Transverse colon (tissue), 4 donors: Measurements from ENCODE around the gene CD8B2. TPM values are rescaled to one million over a fixed set of nuclear protein-coding genes. Genes with fewer than 3 reads are reported as not detected.

ENCODE experiments used
- DNase-seq: peaks from one replicate; pipeline ENCODE4 v3.0.0-alpha.2; 2019
- H3K27ac ChIP-seq, 4 donors: fragments of 200-600 bp; sonication (generic); 2 replicates each; pipeline ENCODE4 v1.5.1; 2016 to 2018; ENCODE audit warnings: inconsistent platforms in 4 of 4
- H3K27me3 ChIP-seq: fragments of 200-600 bp; sonication (generic); 2 replicates; pipeline ENCODE4 v1.5.1; 2017; ENCODE audit warnings: inconsistent platforms
- H3K36me3 ChIP-seq, 4 donors: fragments of 200-600 bp; sonication (generic); 2 replicates each; pipeline ENCODE4 v1.5.1; 2017 to 2019; ENCODE audit warnings: inconsistent platforms in 4 of 4
- H3K4me1 ChIP-seq, 4 donors: fragments of 200-600 bp; sonication (generic); 2 replicates each; pipeline ENCODE4 v1.5.1; 2017 to 2020; ENCODE audit warnings: inconsistent platforms in 4 of 4
- H3K4me3 ChIP-seq, 4 donors: fragments of 200-600 bp; sonication (generic); 1 replicate in 1 of 4; 2 replicates in 3 of 4; pipeline versions ENCODE4 v1.5.1 to v1.6.1; 2017 to 2019; ENCODE audit warnings: inconsistent platforms in 4 of 4
- H3K9me3 ChIP-seq, 2 donors: fragments of 200-600 bp; sonication (generic); 2 replicates each; pipeline ENCODE4 v1.5.1; 2017 to 2019; ENCODE audit warnings: inconsistent platforms in 2 of 2
- EP300 ChIP-seq: sonication (generic); formaldehyde crosslinking; IDR thresholded peaks from one replicate; pipeline ENCODE4 v1.6.1; 2017; ENCODE audit warnings: antibody characterized with exemption, low read depth
- POLR2A ChIP-seq: fragments of 450-650 bp; IDR thresholded peaks from one replicate; pipeline ENCODE4 v1.6.1; 2016; ENCODE audit warnings: antibody characterized with exemption, mild to moderate bottlenecking, moderate library complexity
- POLR2AphosphoS5 ChIP-seq, 3 donors: sonication (generic); formaldehyde crosslinking; IDR thresholded peaks; one replicate each; pipeline ENCODE4 v1.6.1; 2016; ENCODE audit warnings: antibody characterized with exemption in 3 of 3
- WGBS, 2 donors: methylation state at CpG; one replicate each; pipeline ENCODE4 v1.1.5; 2018; ENCODE audit warnings: low coverage in 1 of 2; 5-methylcytosine and 5-hydroxymethylcytosine counted together
- in situ Hi-C, 4 donors: fragments of 200-750 bp; cut with MboI; loops; one replicate each; pipeline versions ENCODE4 v1.15.0 to v1.15.1; 2017; ENCODE audit warnings: low sequenced_read_pairs in 3 of 4, low pct_ligation_motif_present in 1 of 4, low pct_unique_long_range_greater_than_20kb in 1 of 4
- intact Hi-C: fragments of 100-400 bp; cut with DNase I; formaldehyde crosslinking; loops from one replicate; pipeline ENCODE4 v1.15.1; 2023; ENCODE audit warnings: low total_unique reads
- total RNA-seq, 4 donors: library from RNA; depleted of rRNA; stranded (reverse); fragments of >200 nt; gene quantifications; one replicate each; pipeline ENCODE4 v1.1.0, GENCODE V29; 2016
- TF ChIP-seq, protein P1 (sequence below), 5 experiments: fragments of 200-600 bp in 3 of 5; fragments of 450-650 bp in 2 of 5; sonication (generic) in 3 of 5; IDR thresholded peaks; 1 replicate in 2 of 5; 2 replicates in 3 of 5; pipeline ENCODE4 v1.5.1; 2016 to 2017; ENCODE audit warnings: antibody characterized with exemption in 5 of 5, inconsistent platforms in 3 of 5, mild to moderate bottlenecking in 2 of 5, moderate library complexity in 1 of 5

The CD8B2 gene
- total RNA-seq, 4 donors from 2014 or later, result not detected

DNA sequence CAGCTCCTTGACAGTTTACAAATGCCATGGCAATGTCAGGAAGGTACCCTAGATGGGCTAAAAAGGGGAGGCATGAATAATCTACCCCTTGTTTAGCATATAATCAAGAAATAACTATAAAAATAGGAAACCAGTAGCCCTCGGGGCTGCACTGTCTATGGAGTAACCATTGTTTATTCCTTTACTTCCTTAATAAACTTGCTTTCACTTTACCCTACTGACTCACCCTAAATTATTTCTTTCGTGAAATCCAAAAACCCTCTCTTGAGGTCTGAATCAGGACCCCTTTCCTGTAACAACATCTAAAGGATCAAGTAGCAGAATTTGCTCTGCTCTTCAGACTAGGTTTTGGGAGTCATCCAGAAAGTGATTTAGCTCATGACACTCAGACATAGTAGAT, 43.7 kb downstream of the CD8B2 start:
- H3K27me3 ChIP-seq, result no peaks in the 10 kb centered on the region
- no peak for DNase-seq
- H3K36me3 ChIP-seq, result no peaks in the 10 kb centered on the region
- TF ChIP-seq POLR2A (no peak), POLR2AphosphoS5 (IDR thresholded peaks at IDR 0.05) (no peak), EP300 (no peak)
- TF ChIP-seq, protein P1, sequence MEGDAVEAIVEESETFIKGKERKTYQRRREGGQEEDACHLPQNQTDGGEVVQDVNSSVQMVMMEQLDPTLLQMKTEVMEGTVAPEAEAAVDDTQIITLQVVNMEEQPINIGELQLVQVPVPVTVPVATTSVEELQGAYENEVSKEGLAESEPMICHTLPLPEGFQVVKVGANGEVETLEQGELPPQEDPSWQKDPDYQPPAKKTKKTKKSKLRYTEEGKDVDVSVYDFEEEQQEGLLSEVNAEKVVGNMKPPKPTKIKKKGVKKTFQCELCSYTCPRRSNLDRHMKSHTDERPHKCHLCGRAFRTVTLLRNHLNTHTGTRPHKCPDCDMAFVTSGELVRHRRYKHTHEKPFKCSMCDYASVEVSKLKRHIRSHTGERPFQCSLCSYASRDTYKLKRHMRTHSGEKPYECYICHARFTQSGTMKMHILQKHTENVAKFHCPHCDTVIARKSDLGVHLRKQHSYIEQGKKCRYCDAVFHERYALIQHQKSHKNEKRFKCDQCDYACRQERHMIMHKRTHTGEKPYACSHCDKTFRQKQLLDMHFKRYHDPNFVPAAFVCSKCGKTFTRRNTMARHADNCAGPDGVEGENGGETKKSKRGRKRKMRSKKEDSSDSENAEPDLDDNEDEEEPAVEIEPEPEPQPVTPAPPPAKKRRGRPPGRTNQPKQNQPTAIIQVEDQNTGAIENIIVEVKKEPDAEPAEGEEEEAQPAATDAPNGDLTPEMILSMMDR (IDR thresholded peaks at IDR 0.05), result no peak
- in situ Hi-C loops, result loop anchor here in 1 of 4 donors (25.0 kb wide), 1 partner anchor 419 kb away; no protein-coding TSS in a partner anchor
- no peaks in the 10 kb centered on the region for H3K4me1 ChIP-seq
- intact Hi-C loops, result loop anchor here (10.0 kb wide), 1 partner anchor 426 kb away; no protein-coding TSS in a partner anchor
- no peak overlapping the region for H3K27ac ChIP-seq
- H3K4me3 ChIP-seq, result no peak overlapping the region
- H3K9me3 ChIP-seq, result no peaks in the 10 kb centered on the region
- WGBS, 2 donors, result 30% methylated on average over 2 of the region's 2 CpGs; no CpG with 5 or more reads in 1 of the 2 donors

DNA sequence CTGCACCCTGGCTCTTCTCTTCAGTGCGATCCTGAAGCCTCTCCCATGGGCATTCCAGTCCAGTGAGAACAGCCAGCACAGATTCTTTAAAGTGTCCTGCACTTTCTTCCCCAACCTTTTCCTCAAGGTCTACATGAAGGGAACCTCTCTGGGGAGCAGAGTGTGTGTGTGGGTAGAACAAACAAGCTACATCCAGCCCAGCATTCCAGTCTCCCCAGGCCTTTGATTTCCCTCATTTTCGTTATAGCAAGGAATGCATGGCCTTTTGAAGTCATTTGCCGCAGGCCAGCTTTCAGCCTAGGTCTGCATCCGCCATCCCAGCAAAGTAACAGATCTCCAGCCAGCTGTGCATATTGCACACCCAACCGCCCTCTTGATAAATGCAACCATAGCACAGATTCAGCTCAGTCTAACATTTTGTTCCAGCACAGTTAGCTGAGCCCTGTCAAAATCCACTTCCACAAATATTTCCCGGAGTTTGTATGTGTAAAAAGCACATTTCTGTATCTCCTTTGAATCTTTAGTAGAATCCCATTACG, 44.6 kb downstream of the CD8B2 start:
- in situ Hi-C loops (loop anchor here in 1 of 4 donors (25.0 kb wide), 1 partner anchor 419 kb away; no protein-coding TSS in a partner anchor), intact Hi-C loops (loop anchor here (10.0 kb wide), 1 partner anchor 427 kb away; no protein-coding TSS in a partner anchor)
- TF ChIP-seq EP300 (no peak), POLR2A (no peak), POLR2AphosphoS5 (IDR thresholded peaks at IDR 0.05) (no peak)
- TF ChIP-seq, protein P1 (IDR thresholded peaks at IDR 0.05), result no peak
- DNase-seq, result no peak
- H3K4me3 ChIP-seq, result no peak overlapping the region
- H3K36me3 ChIP-seq, result no peaks in the 10 kb centered on the region
- no peaks in the 10 kb centered on the region for H3K9me3 ChIP-seq
- no peak overlapping the region for H3K27ac ChIP-seq
- no peaks in the 10 kb centered on the region for H3K4me1 ChIP-seq
- H3K27me3 ChIP-seq, result no peaks in the 10 kb centered on the region
- 80 to 88% methylated on average over 2 to 7 of the region's 7 CpGs for WGBS, 2 donors

DNA sequence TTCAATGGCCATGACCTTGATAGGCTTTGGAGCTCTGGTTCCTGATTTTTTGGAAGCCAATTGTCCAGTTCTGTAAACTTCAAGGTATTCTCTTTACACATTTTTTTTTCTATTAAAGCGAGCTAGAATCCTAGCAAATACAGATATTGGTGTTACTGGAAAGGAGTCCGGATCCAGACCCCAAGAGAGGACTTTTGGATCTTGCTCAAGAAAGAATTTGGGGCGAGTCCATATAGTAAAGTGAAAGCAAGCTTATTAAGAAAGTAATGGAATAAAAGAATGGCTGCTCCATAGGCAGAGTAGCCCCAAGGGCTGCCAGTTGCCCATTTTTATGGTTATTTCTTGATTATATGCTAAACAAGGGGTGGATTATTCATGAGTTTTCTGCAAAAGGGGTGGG, 45.1 kb downstream of the CD8B2 start:
- TF ChIP-seq POLR2A (no peak), POLR2AphosphoS5 (IDR thresholded peaks at IDR 0.05) (no peak), EP300 (no peak)
- TF ChIP-seq, protein P1 (IDR thresholded peaks at IDR 0.05), result no peak
- in situ Hi-C loops, result loop anchor here in 1 of 4 donors (25.0 kb wide), 1 partner anchor 420 kb away; no protein-coding TSS in a partner anchor
- 87 to 93% methylated on average over 3 of the region's 3 CpGs for WGBS, 2 donors
- Histone ChIP-seq H3K9me3 (no peaks in the 10 kb centered on the region), H3K36me3 (no peaks in the 10 kb centered on the region), H3K4me1 (no peaks in the 10 kb centered on the region), H3K4me3 (no peak overlapping the region), H3K27ac (no peak overlapping the region), H3K27me3 (no peaks in the 10 kb centered on the region)
- intact Hi-C loops, result loop anchor here (10.0 kb wide), 1 partner anchor 427 kb away; no protein-coding TSS in a partner anchor
- DNase-seq, result no peak

DNA sequence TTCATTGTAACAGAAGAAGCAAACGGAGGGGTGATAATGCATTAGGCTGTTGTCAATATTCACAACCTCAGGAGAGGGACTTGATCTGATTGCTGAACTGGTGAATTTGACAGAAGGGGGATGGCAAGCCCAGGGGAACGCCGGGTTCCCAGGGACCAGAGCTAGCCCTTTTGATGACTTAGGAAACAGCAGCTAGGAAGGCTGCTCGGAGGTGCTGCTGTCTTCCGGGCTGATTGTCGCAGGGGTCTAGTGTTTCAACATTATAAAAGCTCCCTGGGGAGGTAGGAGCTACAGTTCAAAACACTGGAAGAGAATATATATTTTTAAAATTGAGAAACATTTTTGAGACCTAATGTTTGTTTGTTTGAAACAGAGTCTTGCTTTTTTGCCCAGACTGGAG, 47.3 kb downstream of the CD8B2 start:
- Histone ChIP-seq H3K9me3 (no peaks in the 10 kb centered on the region), H3K4me1 (no peaks in the 10 kb centered on the region), H3K36me3 (no peaks in the 10 kb centered on the region), H3K27me3 (no peaks in the 10 kb centered on the region), H3K27ac (no peak overlapping the region), H3K4me3 (no peak overlapping the region)
- in situ Hi-C loops, result loop anchor here in 1 of 4 donors (25.0 kb wide), 1 partner anchor 422 kb away; no protein-coding TSS in a partner anchor
- TF ChIP-seq EP300, result no peak
- TF ChIP-seq, protein P1 (IDR thresholded peaks at IDR 0.05), result no peak
- TF ChIP-seq POLR2A, result no peak
- no peak for TF ChIP-seq POLR2AphosphoS5 (IDR thresholded peaks at IDR 0.05)
- WGBS, 2 donors, result 79% methylated on average over 6 of the region's 6 CpGs; no CpG with 5 or more reads in 1 of the 2 donors
- no peak for DNase-seq
- intact Hi-C loops, result loop anchor here (10.0 kb wide), 1 partner anchor 430 kb away; no protein-coding TSS in a partner anchor
